22Rv1 (cell line): ENCODE data around the gene SRGAP1.

Experiments
- ZFX ChIP-seq: fragments of 450-650 bp; IDR thresholded peaks from 2 replicates; pipeline ENCODE4 v1.6.1; 2017; ENCODE audit warnings: antibody characterized with exemption, borderline replicate concordance
- TF ChIP-seq, protein P1 (sequence below): fragments of 450-650 bp; IDR thresholded peaks from 2 replicates; pipeline ENCODE4 v1.5.1; 2017; ENCODE audit warnings: mild to moderate bottlenecking

DNA sequence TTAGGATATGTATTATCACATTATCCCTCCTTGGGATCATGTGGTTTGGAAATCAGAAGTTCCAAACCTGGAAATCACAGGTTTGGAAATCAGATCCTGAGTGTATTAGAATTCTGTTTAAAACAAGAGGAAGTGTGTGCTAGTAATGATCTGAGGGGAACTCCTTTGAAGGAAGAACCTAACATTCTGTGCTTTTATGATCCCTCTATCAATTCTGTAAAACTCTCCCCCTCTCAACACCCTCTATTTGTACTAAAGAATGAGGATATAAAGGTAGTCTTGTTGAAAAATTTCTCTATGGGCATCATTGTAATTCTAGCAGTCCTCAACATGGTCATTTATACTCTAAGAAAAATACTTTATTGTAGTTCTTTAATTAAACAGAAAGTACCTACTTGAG is 97.4 kb downstream of the SRGAP1 start:
- TF ChIP-seq, protein P1, sequence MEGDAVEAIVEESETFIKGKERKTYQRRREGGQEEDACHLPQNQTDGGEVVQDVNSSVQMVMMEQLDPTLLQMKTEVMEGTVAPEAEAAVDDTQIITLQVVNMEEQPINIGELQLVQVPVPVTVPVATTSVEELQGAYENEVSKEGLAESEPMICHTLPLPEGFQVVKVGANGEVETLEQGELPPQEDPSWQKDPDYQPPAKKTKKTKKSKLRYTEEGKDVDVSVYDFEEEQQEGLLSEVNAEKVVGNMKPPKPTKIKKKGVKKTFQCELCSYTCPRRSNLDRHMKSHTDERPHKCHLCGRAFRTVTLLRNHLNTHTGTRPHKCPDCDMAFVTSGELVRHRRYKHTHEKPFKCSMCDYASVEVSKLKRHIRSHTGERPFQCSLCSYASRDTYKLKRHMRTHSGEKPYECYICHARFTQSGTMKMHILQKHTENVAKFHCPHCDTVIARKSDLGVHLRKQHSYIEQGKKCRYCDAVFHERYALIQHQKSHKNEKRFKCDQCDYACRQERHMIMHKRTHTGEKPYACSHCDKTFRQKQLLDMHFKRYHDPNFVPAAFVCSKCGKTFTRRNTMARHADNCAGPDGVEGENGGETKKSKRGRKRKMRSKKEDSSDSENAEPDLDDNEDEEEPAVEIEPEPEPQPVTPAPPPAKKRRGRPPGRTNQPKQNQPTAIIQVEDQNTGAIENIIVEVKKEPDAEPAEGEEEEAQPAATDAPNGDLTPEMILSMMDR = no peak
- TF ChIP-seq ZFX = no peak
